WTC11 (cell line): Measurements from ENCODE around the gene GALE.

Experiments
- FOXP1 ChIP-seq: sonication (generic); formaldehyde crosslinking; IDR thresholded peaks from 2 replicates; pipeline ENCODE4 v1.8.0; 2022; ENCODE audit warnings: missing genetic modification reagents, mild to moderate bottlenecking, moderate library complexity, borderline replicate concordance
- JUN ChIP-seq: sonication (generic); formaldehyde crosslinking; IDR thresholded peaks from 2 replicates; pipeline ENCODE4 v1.8.0; 2023; ENCODE audit warnings: mild to moderate bottlenecking, missing genetic modification reagents
- TCF7 ChIP-seq: sonication (generic); formaldehyde crosslinking; IDR thresholded peaks from 2 replicates; pipeline ENCODE4 v1.8.0; 2022; ENCODE audit warnings: mild to moderate bottlenecking, low read depth, missing genetic modification reagents, moderate library complexity
- TF ChIP-seq, protein P1 (sequence below): sonication (generic); formaldehyde crosslinking; IDR thresholded peaks from 2 replicates; pipeline ENCODE4 v1.8.0; 2022; ENCODE audit warnings: mild to moderate bottlenecking, missing genetic modification reagents
- TF ChIP-seq, protein P2 (sequence below): fragments of 200-600 bp; IDR thresholded peaks from 2 replicates; pipeline ENCODE4 v1.8.0; 2022; ENCODE audit warnings: antibody characterized with exemption

GRCh38 chr1:23816361-23816760 is 15.8 kb upstream of the GALE start:
- no peak for TF ChIP-seq TCF7 (CRISPR knock-in tag)
- TF ChIP-seq, protein P1, sequence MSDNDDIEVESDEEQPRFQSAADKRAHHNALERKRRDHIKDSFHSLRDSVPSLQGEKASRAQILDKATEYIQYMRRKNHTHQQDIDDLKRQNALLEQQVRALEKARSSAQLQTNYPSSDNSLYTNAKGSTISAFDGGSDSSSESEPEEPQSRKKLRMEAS (CRISPR knock-in tag): no peak
- no peak for TF ChIP-seq JUN (CRISPR knock-in tag)
- TF ChIP-seq FOXP1 (CRISPR knock-in tag): no peak
- TF ChIP-seq, protein P2, sequence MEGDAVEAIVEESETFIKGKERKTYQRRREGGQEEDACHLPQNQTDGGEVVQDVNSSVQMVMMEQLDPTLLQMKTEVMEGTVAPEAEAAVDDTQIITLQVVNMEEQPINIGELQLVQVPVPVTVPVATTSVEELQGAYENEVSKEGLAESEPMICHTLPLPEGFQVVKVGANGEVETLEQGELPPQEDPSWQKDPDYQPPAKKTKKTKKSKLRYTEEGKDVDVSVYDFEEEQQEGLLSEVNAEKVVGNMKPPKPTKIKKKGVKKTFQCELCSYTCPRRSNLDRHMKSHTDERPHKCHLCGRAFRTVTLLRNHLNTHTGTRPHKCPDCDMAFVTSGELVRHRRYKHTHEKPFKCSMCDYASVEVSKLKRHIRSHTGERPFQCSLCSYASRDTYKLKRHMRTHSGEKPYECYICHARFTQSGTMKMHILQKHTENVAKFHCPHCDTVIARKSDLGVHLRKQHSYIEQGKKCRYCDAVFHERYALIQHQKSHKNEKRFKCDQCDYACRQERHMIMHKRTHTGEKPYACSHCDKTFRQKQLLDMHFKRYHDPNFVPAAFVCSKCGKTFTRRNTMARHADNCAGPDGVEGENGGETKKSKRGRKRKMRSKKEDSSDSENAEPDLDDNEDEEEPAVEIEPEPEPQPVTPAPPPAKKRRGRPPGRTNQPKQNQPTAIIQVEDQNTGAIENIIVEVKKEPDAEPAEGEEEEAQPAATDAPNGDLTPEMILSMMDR: no peak
